H54 (cell line): ENCODE measurements around the gene BPIFA2.
"Not testable (repeated sequence)": the region's sequence is repeated elsewhere in the genome, so short reads cannot be mapped to it uniquely, and the experiment has no call there.

Experiments used
- DNase-seq: peaks from one replicate; pipeline ENCODE4 v3.0.0; 2011; ENCODE audit warnings: low spot score, mixed read lengths; ENCODE audit not compliant: insufficient read length
- FAIRE-seq: peaks from 3 replicates; lab custom pipeline; 2011; peaks lifted over from hg19 to GRCh38; lab: Jason Lieb, UNC
- POLR2A ChIP-seq: IDR thresholded peaks from 2 replicates; pipeline ENCODE4 v1.6.1; 2011; ENCODE audit warnings: low read depth, mild to moderate bottlenecking, low read length

BPIFA2 gene

DNA sequence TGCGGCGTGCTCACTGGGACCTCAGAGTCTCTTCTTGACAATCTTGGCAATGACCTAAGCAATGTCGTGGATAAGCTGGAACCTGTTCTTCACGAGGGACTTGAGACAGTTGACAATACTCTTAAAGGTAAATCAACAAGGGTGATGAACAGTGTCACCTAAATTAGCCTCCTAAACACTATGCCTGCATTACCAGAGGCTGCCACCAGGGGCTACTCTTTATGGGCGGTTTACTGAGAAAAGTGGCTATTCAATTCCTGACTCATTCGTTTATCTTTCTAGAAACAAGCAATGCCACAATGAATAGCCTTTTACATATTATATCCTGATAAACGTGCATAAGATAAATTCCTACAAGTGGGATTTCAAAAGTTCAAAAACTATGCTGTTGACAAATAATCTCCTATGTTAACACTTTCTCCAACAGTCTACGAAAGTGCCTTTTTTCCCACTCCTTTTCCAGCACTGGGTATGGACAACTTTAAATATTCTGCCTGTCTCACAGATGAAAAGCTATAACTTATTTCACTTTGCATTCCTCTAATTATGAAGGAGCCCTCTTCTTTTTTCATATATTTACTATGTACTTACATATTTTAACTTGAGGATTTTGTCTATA, 1.3 kb downstream of the BPIFA2 start:
- DNase-seq, result no peak
- no peak for FAIRE-seq
- no peak for TF ChIP-seq POLR2A

DNA sequence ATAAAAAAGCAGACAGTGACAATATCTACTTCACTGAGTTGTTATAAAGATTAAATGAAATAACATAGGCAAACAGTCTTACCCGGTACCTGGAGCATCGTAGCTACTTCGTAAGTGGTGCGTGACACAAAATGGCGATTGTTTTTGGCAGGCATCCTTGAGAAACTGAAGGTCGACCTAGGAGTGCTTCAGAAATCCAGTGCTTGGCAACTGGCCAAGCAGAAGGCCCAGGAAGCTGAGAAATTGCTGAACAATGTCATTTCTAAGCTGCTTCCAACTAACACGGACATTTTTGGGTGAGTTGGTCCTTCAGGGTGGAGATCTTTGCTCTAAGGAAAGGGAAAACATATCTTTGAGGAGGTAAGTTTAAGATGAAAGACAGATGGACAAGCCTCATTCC, 4.8 kb downstream of the BPIFA2 start:
- no peak for FAIRE-seq
- DNase-seq, result no peak
- no peak for TF ChIP-seq POLR2A

DNA sequence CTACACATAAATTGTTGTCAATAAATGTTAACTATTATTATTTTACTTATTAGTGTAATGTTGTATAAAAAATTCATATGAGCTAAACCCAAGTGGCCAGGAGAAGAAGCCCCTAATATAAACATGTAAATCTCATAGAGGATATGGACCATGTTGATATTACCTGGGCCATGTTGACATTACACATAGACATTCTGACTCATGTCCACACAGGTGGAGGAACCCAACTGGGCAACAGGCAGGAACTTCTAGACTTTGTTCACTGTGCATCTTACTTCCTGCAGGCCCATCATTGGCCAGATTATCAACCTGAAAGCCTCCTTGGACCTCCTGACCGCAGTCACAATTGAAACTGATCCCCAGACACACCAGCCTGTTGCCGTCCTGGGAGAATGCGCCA, 7.2 kb downstream of the BPIFA2 start:
- no peak for TF ChIP-seq POLR2A
- DNase-seq, result no peak
- no peak for FAIRE-seq

DNA sequence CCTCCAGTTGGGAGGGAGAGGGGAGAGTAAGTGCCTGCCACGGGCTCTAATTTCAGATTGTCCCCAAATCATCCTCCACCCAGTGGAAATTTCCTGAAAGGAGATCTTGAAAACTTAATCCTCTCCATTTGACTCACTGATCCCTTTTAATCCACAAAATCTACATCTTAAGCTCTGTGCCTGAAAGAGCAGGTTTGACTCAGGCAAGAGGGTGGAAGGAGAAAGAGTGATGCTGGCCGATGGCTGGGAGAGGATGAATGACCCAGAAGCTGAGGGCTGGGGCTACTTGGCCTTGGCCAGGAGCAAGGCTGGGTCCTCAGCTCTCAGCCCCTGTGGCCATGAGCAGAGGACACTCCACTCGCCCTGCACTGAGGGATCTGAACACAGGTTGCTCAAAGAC, 8.1 kb downstream of the BPIFA2 start:
- FAIRE-seq (no peak), DNase-seq (no peak)
- TF ChIP-seq POLR2A, result no peak

DNA sequence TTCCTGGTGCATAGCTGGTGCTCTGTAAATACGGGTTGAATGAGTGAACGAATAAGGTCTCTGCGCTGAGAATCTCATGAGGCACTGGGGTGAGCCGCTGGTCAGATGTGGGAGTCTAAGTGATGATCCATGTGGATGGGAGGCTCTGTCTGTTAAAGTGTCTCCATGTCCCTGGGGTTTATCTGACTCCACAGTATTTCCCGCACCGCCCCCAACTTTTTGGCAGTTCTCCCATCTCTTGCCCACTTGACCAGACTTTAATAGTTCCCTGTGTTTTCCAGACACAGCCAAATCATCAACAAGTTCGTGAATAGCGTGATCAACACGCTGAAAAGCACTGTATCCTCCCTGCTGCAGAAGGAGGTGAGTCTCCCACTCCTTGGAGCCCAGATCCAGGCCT, 9.9 kb downstream of the BPIFA2 start:
- DNase-seq (no peak), FAIRE-seq (no peak)
- TF ChIP-seq POLR2A, result no peak

DNA sequence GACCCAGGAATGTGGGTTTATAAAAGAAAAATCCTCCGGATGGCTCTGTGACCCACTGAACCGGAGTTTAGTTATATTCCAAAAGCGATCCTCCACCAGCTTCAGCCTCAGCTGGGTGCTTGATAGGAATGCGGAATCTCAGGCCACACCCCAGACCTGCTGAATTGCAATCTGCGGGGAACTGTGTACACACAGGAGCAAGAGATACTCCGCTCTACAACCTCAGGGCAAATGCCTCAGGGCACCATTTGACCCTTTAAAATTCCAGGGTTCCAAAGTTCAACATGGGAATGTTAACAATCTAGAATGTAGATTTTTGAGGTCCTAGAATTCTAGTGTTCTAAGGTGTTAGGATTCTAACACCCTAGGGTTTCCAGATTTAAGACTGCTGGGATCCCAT, 10.8 kb downstream of the BPIFA2 start:
- no peak for DNase-seq
- TF ChIP-seq POLR2A, result no peak
- FAIRE-seq, result no peak

DNA sequence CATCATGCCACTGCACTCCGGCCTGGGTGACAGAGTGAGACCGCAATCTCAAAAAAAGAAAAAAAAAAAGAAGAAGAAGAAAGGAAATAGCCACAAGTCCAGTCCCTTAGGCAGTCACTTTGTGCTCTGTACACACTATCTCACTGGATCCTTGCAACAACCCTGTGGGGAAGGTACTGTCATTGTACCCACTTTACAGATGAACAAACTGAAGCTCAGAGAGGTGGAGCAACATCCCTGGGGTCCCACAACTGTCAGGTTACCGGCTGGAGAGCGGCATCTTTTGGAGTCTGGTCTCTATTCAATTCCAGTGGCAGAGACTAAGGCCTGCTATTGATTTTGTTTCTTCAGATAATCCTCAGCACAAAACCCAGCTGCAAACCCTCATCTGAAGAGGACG, 12.2 kb downstream of the BPIFA2 start:
- FAIRE-seq, result no peak
- DNase-seq, result no peak
- no peak for TF ChIP-seq POLR2A

DNA sequence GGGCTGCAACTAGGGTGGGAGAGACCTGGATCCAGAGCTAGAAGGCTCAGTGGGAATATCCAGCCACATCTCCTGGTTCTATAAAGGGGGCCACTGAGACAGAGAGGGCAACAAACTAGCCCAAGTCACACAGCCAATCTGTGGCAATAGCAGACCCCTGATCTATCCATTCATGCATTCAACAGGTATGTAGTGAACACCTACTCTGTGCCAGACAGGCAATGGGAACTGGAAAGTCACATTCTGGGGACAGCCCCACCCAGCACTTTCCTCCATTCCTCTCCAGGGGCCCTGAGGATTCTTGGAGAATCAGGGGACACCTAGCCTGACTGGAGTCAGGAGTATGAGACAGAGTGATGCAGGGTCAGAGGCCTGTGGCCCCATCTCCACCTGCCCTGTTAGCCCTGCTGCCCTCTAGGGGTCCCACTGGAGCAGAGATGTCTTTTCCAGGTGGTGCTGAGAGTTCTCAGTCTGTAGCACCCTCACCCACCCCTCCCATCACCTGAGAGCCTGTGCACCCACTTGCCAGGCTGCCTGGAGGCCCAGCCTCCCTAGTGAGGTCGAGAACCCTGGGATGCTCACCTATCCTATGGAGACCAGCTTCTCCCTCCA, 13.6 kb downstream of the BPIFA2 start:
- DNase-seq, result no peak
- no peak for TF ChIP-seq POLR2A
- no peak for FAIRE-seq

DNA sequence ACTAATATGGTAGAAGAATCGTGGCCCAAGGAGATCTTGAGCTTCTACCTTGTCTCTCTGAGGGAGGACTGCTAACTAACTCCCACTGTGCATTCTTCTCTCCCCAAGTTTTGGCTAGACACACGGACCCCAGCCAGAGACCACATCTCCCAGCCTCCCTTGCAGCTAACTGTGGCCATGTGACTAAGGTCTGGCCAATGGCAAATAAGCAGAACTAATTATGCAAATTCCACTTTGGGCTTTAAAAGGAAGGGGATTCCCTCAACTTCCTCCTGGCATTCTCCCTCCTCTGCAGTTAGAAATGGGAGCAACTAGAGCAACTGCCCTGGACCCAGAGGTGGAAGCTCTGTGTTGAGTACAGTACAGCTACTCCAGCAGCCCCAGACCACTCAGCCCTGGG, 15.4 kb downstream of the BPIFA2 start:
- no peak for TF ChIP-seq POLR2A
- DNase-seq, result no peak
- no peak for FAIRE-seq

DNA sequence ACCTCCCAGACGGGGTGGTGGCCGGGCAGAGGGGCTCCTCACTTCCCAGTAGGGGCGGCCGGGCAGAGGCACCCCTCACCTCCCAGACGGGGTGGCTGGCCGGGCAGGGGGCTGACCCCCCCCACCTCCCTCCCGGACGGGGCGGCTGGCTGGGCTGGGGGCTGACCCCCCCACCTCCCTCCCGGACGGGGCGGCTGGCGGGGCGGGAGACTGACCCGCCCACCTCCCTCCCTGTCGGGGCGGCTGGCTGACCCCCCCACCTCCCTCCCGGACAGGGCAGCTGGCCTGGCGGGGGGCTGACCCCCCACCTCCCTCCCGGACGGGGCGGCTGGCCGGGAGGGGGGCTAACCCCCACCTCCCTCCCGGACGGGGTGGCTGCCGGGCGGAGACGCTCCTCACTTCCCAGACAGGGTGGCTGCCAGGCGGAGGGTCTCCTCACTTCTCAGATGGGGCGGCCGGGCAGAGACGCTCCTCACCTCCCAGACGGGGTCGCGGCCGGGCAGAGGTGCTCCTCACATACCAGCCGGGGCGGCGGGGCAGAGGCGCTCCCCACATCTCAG, 17.2 kb downstream of the BPIFA2 start:
- not testable (repeated sequence) for DNase-seq, FAIRE-seq

DNA sequence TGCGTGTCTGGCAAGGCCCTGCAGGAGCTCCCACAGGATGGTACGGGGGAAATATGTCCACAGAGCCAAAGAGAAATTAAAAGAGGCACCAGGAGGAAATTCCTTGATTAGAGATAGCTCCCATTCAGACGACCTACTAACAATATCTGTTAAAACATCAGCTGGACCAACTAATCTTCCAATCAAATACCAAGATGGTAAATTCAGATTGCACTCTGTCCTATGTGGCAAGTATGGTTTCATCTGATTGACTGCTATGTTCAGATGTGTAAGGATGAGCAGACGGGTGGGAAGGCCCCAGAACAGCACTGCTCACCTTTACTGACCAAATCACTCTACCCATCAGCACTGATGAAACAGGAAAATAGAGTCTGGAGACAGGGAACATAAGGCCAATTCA, 19.5 kb downstream of the BPIFA2 start:
- TF ChIP-seq POLR2A, result no peak
- FAIRE-seq, result no peak
- DNase-seq, result no peak

DNA sequence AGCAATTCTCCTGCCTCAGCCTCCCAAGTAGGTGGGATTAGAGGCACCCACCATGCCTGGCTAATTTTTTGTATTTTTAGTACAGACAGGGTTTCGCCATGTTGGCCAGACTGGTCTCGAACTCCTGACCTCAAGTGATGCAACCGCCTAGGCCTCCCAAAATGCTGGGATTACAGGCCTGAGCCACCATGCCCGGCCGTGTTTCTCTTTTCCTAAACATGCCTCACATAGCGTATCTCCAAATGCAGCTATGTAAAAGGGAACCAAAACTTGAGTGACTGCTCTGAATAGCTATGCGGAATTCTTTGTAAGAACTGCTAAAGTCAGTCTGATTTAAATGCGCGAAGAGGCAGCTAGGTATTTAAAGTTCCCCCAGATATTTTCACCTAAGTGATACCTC, 20.5 kb downstream of the BPIFA2 start:
- DNase-seq (no peak), FAIRE-seq (no peak)
- TF ChIP-seq POLR2A, result no peak

DNA sequence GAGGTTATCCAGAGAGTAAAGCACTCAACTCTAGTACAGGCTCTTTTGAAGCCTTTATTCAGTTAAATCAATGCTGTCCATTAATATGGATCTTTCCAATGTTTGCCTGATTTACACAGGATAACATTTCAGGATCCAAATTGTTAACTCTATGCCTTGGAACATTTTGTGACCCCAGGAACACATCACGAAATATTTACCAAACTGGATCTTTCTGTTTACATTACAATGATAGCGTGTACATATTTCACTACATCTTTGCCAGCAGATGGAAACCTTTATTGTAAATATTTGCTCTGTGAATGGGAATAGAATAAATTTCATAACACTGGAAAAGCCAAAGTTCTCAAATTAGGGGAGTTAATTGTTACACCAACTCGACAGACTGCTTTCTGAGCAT, 23.5 kb downstream of the BPIFA2 start:
- DNase-seq, result no peak
- no peak for FAIRE-seq

DNA sequence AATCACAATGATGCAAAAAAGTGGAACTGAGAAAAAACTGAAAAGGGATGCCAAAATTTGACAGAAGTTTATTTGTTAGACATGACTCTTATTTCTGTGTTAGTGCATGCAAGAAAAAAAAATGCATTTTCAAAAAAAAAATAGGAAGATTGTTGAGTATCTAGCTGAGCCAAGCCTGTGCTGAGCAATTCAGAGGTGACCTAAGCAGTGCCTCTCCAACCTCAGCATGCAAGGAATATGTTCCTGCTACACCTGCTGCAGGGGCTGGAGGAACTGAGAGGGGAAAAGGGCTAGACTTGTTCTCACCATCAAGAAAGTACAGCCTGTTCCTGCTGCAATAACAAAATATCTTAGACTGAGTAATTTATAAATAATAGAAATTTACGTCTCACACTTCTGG, 24.0 kb downstream of the BPIFA2 start:
- DNase-seq, result no peak
- FAIRE-seq, result no peak
- no peak for TF ChIP-seq POLR2A

More for the DNA sequence above, 23.5 kb downstream of the BPIFA2 start:
- TF ChIP-seq POLR2A, result no peak

DNA sequence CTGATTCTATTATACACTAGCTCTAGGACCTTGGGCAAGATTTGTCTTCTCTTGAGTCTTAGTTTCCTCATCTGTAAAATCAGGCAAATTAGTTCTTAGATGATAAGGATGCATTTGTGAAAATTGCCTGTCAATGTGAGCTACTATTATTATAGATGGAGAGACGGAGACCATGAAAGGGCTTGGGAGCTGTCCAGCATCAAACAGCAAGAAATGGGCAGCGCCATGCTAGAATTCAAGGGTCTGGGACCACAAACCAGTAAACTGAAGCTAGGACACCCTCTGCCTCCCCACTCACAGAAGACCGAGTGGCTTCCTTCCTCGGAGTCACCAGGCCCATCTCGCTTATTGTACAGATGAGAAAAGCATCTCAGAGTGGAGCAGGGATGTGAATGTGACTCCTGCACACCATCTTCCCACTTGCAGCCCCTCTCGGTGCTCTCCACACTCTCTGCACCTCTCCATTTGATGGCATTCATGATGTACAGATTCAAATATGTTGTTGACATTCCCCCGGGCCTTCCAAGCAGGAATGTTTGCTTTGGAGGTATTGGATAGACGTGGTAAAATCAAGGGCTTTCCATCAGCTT, 25.0 kb downstream of the BPIFA2 start:
- FAIRE-seq (no peak), DNase-seq (no peak)
- no peak for TF ChIP-seq POLR2A

DNA sequence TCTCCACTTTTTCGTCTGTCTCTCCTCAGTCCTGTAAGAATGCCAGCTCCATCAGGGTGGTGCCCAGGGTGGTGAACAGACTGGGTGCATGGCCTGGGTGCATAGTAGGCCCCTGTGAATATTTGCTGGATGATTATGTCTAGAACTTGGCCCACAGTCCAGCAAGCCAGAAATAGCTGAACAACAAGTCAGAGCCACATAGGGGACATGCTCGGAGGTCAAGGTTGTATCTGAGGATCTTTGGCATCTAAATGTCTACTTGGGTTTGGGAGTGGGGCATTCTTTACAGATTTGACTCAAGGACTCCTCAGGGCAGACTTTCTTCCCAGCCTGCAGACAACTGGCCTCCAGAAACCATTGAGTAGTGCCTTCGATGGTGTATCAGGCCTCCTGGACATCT, 31.1 kb downstream of the BPIFA2 start:
- DNase-seq (no peak), FAIRE-seq (no peak)

More for the DNA sequence above, 31.1 kb downstream of the BPIFA2 start:
- TF ChIP-seq POLR2A, result no peak
